ENCODE results near the gene CDH2. TPM values are rescaled to one million over a fixed set of nuclear protein-coding genes. Genes with fewer than 3 reads are reported as not detected.

The CDH2 gene
- total RNA-seq, 4 donors from 2014 or later, result 0.47 to 1.7 (median 1.1) TPM; not detected in 1

- Histone ChIP-seq H3K36me3 (no peaks in the 10 kb centered on the region), H3K9me3 (no peaks in the 10 kb centered on the region), H3K4me3 (no peak overlapping the region), H3K27ac (no peak overlapping the region), H3K27me3 (no peaks in the 10 kb centered on the region), H3K4me1 (no peaks in the 10 kb centered on the region)
- WGBS, result 79% methylated on average over 3 of the region's 3 CpGs
- DNase-seq (ENCODE audit: low spot score in 2 of 2), result no peak
- TF ChIP-seq EP300 (IDR thresholded peaks at IDR 0.05) (no peak), POLR2AphosphoS5 (IDR thresholded peaks at IDR 0.05) (no peak), POLR2A (IDR thresholded peaks at IDR 0.05) (no peak), CTCF (IDR thresholded peaks at IDR 0.05) (no peak)
Measured at GRCh38 chr18:28045880-28046279, 131.1 kb downstream of the CDH2 start.

GRCh38 chr18:28045176-28045810 lies 131.6 kb downstream of the CDH2 start:
- Histone ChIP-seq H3K27me3 (no peaks in the 10 kb centered on the region), H3K36me3 (no peaks in the 10 kb centered on the region), H3K4me3 (no peak overlapping the region), H3K4me1 (no peaks in the 10 kb centered on the region), H3K27ac (no peak overlapping the region), H3K9me3 (no peaks in the 10 kb centered on the region)
- no peak for DNase-seq (ENCODE audit: low spot score in 2 of 2)
- TF ChIP-seq POLR2AphosphoS5 (IDR thresholded peaks at IDR 0.05), result no peak
- no peak for TF ChIP-seq CTCF (IDR thresholded peaks at IDR 0.05)
- TF ChIP-seq POLR2A (IDR thresholded peaks at IDR 0.05), result no peak
- TF ChIP-seq EP300 (IDR thresholded peaks at IDR 0.05), result no peak
- 63% methylated on average over 3 of the region's 3 CpGs for WGBS

- DNase-seq (ENCODE audit: low spot score in 2 of 2), result no peak
- Histone ChIP-seq H3K27me3 (no peaks in the 10 kb centered on the region), H3K4me3 (no peak overlapping the region), H3K4me1 (no peaks in the 10 kb centered on the region), H3K36me3 (no peaks in the 10 kb centered on the region), H3K9me3 (no peaks in the 10 kb centered on the region), H3K27ac (no peak overlapping the region)
- TF ChIP-seq EP300 (IDR thresholded peaks at IDR 0.05), result no peak
- TF ChIP-seq CTCF (IDR thresholded peaks at IDR 0.05), result no peak
- TF ChIP-seq POLR2AphosphoS5 (IDR thresholded peaks at IDR 0.05), result no peak
- no peak for TF ChIP-seq POLR2A (IDR thresholded peaks at IDR 0.05)
- WGBS, result 74% methylated on average over 4 of the region's 4 CpGs
Measured at GRCh38 chr18:28044036-28044435, 132.9 kb downstream of the CDH2 start.

- Histone ChIP-seq H3K27me3 (no peaks in the 10 kb centered on the region), H3K9me3 (no peaks in the 10 kb centered on the region), H3K4me3 (no peak overlapping the region), H3K4me1 (no peaks in the 10 kb centered on the region), H3K36me3 (no peaks in the 10 kb centered on the region), H3K27ac (no peak overlapping the region)
- TF ChIP-seq EP300 (IDR thresholded peaks at IDR 0.05), result no peak
- no peak for TF ChIP-seq POLR2A (IDR thresholded peaks at IDR 0.05)
- TF ChIP-seq CTCF (IDR thresholded peaks at IDR 0.05), result no peak
- no peak for TF ChIP-seq POLR2AphosphoS5 (IDR thresholded peaks at IDR 0.05)
- 89% methylated on average over 3 of the region's 3 CpGs for WGBS
- DNase-seq (ENCODE audit: low spot score in 2 of 2), result no peak
Measured at GRCh38 chr18:28043631-28044030, 133.3 kb downstream of the CDH2 start.

- H3K4me1 ChIP-seq, result no peaks in the 10 kb centered on the region
- no peaks in the 10 kb centered on the region for H3K9me3 ChIP-seq
- no peak for DNase-seq (ENCODE audit: low spot score in 2 of 2)
- no peak for TF ChIP-seq POLR2A (IDR thresholded peaks at IDR 0.05)
- no peak for TF ChIP-seq POLR2AphosphoS5 (IDR thresholded peaks at IDR 0.05)
- no peak for TF ChIP-seq CTCF (IDR thresholded peaks at IDR 0.05)
- no peak for TF ChIP-seq EP300 (IDR thresholded peaks at IDR 0.05)
- H3K4me3 ChIP-seq, result no peak overlapping the region
- H3K36me3 ChIP-seq, result no peaks in the 10 kb centered on the region
- H3K27ac ChIP-seq, result no peak overlapping the region
- WGBS, result 71% methylated on average over 5 of the region's 5 CpGs
- H3K27me3 ChIP-seq, result no peaks in the 10 kb centered on the region
Measured at GRCh38 chr18:28041366-28041765, 135.6 kb downstream of the CDH2 start.

Data from suprapubic skin (tissue), 4 donors.